ENCODE data around the gene ZNF211.

GRCh38 chr19:57667228-57667627 is 34.3 kb downstream of the ZNF211 start:
- TF ChIP-seq POLR2AphosphoS5 (IDR thresholded peaks at IDR 0.05; ENCODE audit: low read depth, low read length): no peak
- no peak for TF ChIP-seq POLR2A (IDR thresholded peaks at IDR 0.05; ENCODE audit: low read depth, low read length)
- no peak for TF ChIP-seq TAF1 (IDR thresholded peaks at IDR 0.05; ENCODE audit: borderline replicate concordance, low read depth, low read length)

Data from GM12892 (cell line).